Epithelial cell of proximal tubule (primary cell): ENCODE results near the gene CD302. TPM values are rescaled to one million over a fixed set of nuclear protein-coding genes. Genes with fewer than 3 reads are reported as not detected.

Experiments
- DNase-seq: peaks from one replicate; pipeline ENCODE4 v3.0.0-alpha.2; 2011; ENCODE audit warnings: low read depth
- H3K4me3 ChIP-seq: 2 replicates; pipeline ENCODE4 v1.5.1; 2011; ENCODE audit warnings: low read depth, mild to moderate bottlenecking, low read length
- CTCF ChIP-seq: conservative IDR thresholded peaks from 2 replicates; pipeline ENCODE4 v1.5.1; 2012; ENCODE audit warnings: low read depth, mild to moderate bottlenecking, low read length
- total RNA-seq: library from RNA; depleted of rRNA; stranded (reverse); fragments of >200 nt; gene quantifications from 2 replicates; pipeline ENCODE4 v1.2.3, GENCODE V29; 2015

Gene CD302
- total RNA-seq, 1 donor from 2014 or later, result 1.7 TPM

- no peak for DNase-seq
- H3K4me3 ChIP-seq, result no peak overlapping the region
- no peak for TF ChIP-seq CTCF
These were observed 37.7 kb downstream of the CD302 start for GRCh38 chr2:159760326-159760725.

- DNase-seq, result no peak
- no peak overlapping the region for H3K4me3 ChIP-seq
- no peak for TF ChIP-seq CTCF
These were observed 38.4 kb downstream of the CD302 start for GRCh38 chr2:159759577-159759976.

- no peak for TF ChIP-seq CTCF
- H3K4me3 ChIP-seq, result no peak overlapping the region
- no peak for DNase-seq
These were observed 39.3 kb downstream of the CD302 start for GRCh38 chr2:159758686-159759085.

- no peak overlapping the region for H3K4me3 ChIP-seq
- DNase-seq, result no peak
- TF ChIP-seq CTCF, result no peak
These were observed 39.8 kb downstream of the CD302 start for GRCh38 chr2:159758239-159758638.

GRCh38 chr2:159755788-159756187 is 42.2 kb downstream of the CD302 start:
- H3K4me3 ChIP-seq, result no peak overlapping the region
- peak; percentile 65 for TF ChIP-seq CTCF
- DNase-seq, result peak; percentile 64

- DNase-seq, result no peak
- H3K4me3 ChIP-seq, result no peak overlapping the region
- no peak for TF ChIP-seq CTCF
These were observed 43.0 kb downstream of the CD302 start for GRCh38 chr2:159755014-159755413.

GRCh38 chr2:159753797-159754196 is 44.2 kb downstream of the CD302 start:
- TF ChIP-seq CTCF, result no peak
- no peak for DNase-seq
- no peak overlapping the region for H3K4me3 ChIP-seq
